ENCODE measurements around the gene TSHZ3.

DNA sequence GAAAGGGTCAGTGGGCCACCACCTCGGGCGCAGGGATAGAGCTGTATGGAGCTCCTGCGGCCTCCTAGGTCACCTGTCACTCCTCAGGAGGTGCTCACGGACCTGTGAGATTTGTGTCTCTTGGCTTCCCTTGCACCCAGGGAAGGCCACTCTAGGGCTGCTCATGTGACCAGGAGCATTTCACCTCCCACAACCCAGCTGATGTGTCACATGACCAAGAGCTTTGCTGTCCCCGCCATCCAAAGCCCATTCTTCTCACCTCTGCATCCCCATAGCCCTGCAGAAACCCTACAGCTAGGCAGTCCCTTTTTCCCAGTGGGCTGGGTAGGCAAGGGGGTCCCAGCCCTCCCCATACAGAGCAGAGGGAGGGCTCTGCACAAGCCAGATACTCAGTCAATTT lies 51.2 kb downstream of the TSHZ3 start:
- TF ChIP-seq, protein P1, sequence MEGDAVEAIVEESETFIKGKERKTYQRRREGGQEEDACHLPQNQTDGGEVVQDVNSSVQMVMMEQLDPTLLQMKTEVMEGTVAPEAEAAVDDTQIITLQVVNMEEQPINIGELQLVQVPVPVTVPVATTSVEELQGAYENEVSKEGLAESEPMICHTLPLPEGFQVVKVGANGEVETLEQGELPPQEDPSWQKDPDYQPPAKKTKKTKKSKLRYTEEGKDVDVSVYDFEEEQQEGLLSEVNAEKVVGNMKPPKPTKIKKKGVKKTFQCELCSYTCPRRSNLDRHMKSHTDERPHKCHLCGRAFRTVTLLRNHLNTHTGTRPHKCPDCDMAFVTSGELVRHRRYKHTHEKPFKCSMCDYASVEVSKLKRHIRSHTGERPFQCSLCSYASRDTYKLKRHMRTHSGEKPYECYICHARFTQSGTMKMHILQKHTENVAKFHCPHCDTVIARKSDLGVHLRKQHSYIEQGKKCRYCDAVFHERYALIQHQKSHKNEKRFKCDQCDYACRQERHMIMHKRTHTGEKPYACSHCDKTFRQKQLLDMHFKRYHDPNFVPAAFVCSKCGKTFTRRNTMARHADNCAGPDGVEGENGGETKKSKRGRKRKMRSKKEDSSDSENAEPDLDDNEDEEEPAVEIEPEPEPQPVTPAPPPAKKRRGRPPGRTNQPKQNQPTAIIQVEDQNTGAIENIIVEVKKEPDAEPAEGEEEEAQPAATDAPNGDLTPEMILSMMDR (IDR thresholded peaks at IDR 0.05; ENCODE audit: low read depth, low read length), result no peak
- TF ChIP-seq POLR2A (IDR thresholded peaks at IDR 0.05; ENCODE audit: extremely low read depth, insufficient read length) (no peak), MYC (IDR thresholded peaks at IDR 0.05; ENCODE audit: low read depth, low read length) (no peak)
- TF ChIP-seq, protein P2, sequence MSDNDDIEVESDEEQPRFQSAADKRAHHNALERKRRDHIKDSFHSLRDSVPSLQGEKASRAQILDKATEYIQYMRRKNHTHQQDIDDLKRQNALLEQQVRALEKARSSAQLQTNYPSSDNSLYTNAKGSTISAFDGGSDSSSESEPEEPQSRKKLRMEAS (IDR thresholded peaks at IDR 0.05; ENCODE audit: low read depth, low read length), result no peak
